Ishikawa (cell line): ENCODE data around the gene ARL4A.

ENCODE experiments used
- CEBPB ChIP-seq: IDR thresholded peaks from 2 replicates; pipeline ENCODE4 v1.6.1; 2012
- CREB1 ChIP-seq: IDR thresholded peaks from 2 replicates; pipeline ENCODE4 v1.6.1; 2012; ENCODE audit warnings: low read depth
- EGR1 ChIP-seq: IDR thresholded peaks from 2 replicates; pipeline ENCODE4 v1.6.1; 2012
- EP300 ChIP-seq: IDR thresholded peaks from 2 replicates; pipeline ENCODE4 v1.6.1; 2012; ENCODE audit warnings: borderline replicate concordance
- FOXM1 ChIP-seq: IDR thresholded peaks from 2 replicates; pipeline ENCODE4 v1.6.1; 2012; ENCODE audit warnings: low read depth, borderline replicate concordance
- NFIC ChIP-seq: IDR thresholded peaks from 2 replicates; pipeline ENCODE4 v1.6.1; 2012
- RAD21 ChIP-seq: IDR thresholded peaks from 2 replicates; pipeline ENCODE4 v1.6.1; 2012; ENCODE audit warnings: low read depth
- REST ChIP-seq: IDR thresholded peaks from 2 replicates; pipeline ENCODE4 v1.6.1; 2012; ENCODE audit warnings: low read depth, mild to moderate bottlenecking
- TAF1 ChIP-seq: IDR thresholded peaks from 2 replicates; pipeline ENCODE4 v1.6.1; 2012; ENCODE audit warnings: low read depth, mild to moderate bottlenecking
- TCF12 ChIP-seq: IDR thresholded peaks from 2 replicates; pipeline ENCODE4 v1.6.1; 2012; ENCODE audit warnings: low read depth
- TEAD4 ChIP-seq: IDR thresholded peaks from 2 replicates; pipeline ENCODE4 v1.6.1; 2012
- USF1 ChIP-seq: IDR thresholded peaks from 2 replicates; pipeline ENCODE4 v1.6.1; 2012
- YY1 ChIP-seq: IDR thresholded peaks from 2 replicates; pipeline ENCODE4 v1.6.1; 2012; ENCODE audit warnings: low read depth
- ZBTB7A ChIP-seq: IDR thresholded peaks from 2 replicates; pipeline ENCODE4 v1.6.1; 2012; ENCODE audit warnings: low read depth
- TF ChIP-seq, protein P1 (sequence below): IDR thresholded peaks from 2 replicates; pipeline ENCODE4 v1.6.1; 2012

The ARL4A gene

GRCh38 chr7:12713625-12714378 lies 26.4 kb downstream of the ARL4A start:
- TF ChIP-seq EP300 (no peak), FOXM1 (no peak), EGR1 (no peak), TAF1 (no peak), REST (no peak), USF1 (no peak), CREB1 (no peak), ZBTB7A (no peak), RAD21 (no peak), CEBPB (no peak), TCF12 (no peak), NFIC (no peak)
- TF ChIP-seq, protein P1, sequence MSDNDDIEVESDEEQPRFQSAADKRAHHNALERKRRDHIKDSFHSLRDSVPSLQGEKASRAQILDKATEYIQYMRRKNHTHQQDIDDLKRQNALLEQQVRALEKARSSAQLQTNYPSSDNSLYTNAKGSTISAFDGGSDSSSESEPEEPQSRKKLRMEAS, result no peak

- TF ChIP-seq RAD21 (no peak), FOXM1 (no peak), TEAD4 (no peak), EP300 (no peak), USF1 (no peak), EGR1 (no peak), REST (no peak), YY1 (no peak), TAF1 (no peak), TCF12 (no peak), CEBPB (no peak), NFIC (no peak), ZBTB7A (no peak)
- TF ChIP-seq, protein P1, result no peak
These were observed 26.9 kb downstream of the ARL4A start for GRCh38 chr7:12714379-12714737.

GRCh38 chr7:12715372-12716133 lies 28.1 kb downstream of the ARL4A start:
- TF ChIP-seq RAD21 (peak; percentile 1; the same call in 1 of the 2 replicates), YY1 (no peak), FOXM1 (0 out of 2 replicates have a peak, but pooled peaks have one; percentile 19), EP300 (peak; percentile 51; the same call in 1 of the 2 replicates), EGR1 (peak; percentile 77)

DNA sequence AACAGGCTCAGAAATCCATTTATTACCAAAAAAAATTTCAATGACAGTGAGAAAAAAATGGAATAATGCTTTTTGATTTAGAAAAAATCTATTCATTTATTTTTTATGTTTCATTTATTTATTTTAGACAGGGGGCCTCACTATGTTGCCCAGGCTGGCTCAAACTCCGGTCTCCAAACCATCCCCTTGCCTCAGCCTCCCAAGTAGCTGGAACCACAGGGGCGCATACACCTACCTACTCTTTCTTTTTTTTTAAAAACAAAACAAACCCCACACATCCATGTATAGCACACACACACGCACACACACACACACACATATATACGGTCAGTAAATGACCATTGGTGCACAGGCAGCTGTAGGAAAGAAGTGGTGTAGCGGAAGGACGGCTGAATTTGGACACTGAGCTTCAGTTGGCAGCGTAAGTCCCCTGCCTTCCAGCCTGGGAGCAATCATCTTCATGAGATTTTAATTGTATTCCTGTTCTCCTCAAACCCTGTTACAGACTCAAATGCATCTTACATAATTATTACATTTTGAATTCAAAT lies 28.8 kb downstream of the ARL4A start:
- no peak for TF ChIP-seq EGR1
- no peak for TF ChIP-seq TAF1
- TF ChIP-seq CEBPB, result no peak
- no peak for TF ChIP-seq USF1
- no peak for TF ChIP-seq YY1
- TF ChIP-seq REST, result no peak
- TF ChIP-seq CREB1, result no peak
- TF ChIP-seq RAD21, result no peak
- no peak for TF ChIP-seq TCF12
- TF ChIP-seq FOXM1, result no peak
- TF ChIP-seq NFIC, result no peak
- TF ChIP-seq, protein P1, result no peak
